ENCODE results near the gene PYGB. TPM values are rescaled to one million over a fixed set of nuclear protein-coding genes. Genes with fewer than 3 reads are reported as not detected.

The PYGB gene
- total RNA-seq: 72.2 and 89.8 TPM in 2 replicates

DNA sequence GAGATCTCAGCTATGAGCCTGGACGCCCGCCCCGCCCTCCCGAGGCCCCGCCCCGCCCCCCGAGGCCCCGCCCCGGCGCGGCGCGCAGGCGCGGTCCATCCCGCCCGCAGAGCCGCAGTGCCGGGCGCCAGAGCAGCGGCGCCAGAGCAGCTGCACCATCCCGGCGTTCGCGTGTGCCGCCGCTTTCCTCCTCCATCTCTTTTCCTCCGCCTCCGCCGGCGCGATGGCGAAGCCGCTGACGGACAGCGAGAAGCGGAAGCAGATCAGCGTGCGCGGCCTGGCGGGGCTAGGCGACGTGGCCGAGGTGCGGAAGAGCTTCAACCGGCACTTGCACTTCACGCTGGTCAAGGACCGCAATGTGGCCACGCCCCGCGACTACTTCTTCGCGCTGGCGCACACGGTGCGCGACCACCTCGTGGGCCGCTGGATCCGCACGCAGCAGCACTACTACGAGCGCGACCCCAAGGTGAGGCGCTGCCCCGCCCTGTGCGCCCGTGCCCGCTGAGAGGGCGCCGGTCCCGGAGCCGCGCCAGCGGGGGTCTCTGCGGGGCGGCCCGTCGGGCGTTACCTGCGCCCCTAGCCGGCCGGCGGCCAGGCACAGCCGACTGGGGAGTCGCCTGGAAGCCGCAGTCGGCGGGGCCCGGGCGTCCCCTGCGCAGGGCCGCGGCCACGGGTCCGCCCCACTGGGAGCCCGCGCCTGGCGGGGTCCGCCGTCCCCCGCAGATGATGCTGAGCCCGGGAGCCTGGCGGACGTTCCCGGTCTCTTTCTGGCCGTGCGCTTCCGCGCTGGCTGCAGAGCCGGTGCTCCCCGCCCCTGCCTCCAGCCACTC, at the start of gene PYGB:
Gene PYGB, plus strand, starts transcription at position 130 of the 830 bp plus-strand sequence. Its CDS starts 94 bp downstream, at position 224.

Small RNA genes lying within 50 kb of the gene (small RNA-seq; reads per million reads assigned to genes)
- gene AL035252.4 (not detected), gene AL121772.2 (not detected), gene RF00019 (not detected)

Other genes with a start within 250 kb of the PYGB start
- 4.7 and 7.5 TPM in 2 replicates for gene ACSS1, start 189.9 kb upstream of the PYGB start, total RNA-seq
- not detected in 2 replicates for gene VSX1, start 165.9 kb upstream of the PYGB start, total RNA-seq
- 16.9 and 23.6 TPM in 2 replicates for gene ENTPD6, start 52.4 kb upstream of the PYGB start, total RNA-seq
- 43.1 and 49.5 TPM in 2 replicates for gene ABHD12, start 142.8 kb downstream of the PYGB start, total RNA-seq
- 5.1 and 7.7 TPM in 2 replicates for gene GINS1, start 159.6 kb downstream of the PYGB start, total RNA-seq